HG02981 (cell line): ENCODE results near the gene LMX1A.

Source experiments
- ATAC-seq: cut with Tn5 transposase; IDR thresholded peaks from one replicate; pipeline ENCODE4 v1.9.1; 2021; ENCODE audit warnings: mild to moderate bottlenecking, moderate library complexity; ENCODE audit not compliant: unreplicated experiment

The LMX1A gene

DNA sequence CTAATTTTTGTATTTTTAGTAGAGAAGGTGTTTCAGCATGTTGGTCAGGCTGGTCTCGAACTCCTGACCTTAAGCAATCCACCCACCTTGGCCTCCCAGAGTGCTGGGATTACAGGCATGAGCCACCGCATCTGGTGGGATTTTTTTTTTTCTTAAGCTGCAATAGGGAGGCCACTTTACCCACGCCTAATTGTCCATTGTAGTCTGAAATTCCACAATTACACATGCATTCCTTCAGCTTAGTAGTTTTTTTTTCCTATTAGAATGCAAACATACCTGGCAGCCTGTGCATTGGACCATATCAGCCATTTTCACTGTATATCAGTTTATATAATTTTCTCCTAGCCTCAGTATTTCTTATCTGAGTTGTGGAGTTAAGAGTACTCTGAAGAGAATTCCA, 186.8 kb downstream of the LMX1A start:
- no peak for ATAC-seq

DNA sequence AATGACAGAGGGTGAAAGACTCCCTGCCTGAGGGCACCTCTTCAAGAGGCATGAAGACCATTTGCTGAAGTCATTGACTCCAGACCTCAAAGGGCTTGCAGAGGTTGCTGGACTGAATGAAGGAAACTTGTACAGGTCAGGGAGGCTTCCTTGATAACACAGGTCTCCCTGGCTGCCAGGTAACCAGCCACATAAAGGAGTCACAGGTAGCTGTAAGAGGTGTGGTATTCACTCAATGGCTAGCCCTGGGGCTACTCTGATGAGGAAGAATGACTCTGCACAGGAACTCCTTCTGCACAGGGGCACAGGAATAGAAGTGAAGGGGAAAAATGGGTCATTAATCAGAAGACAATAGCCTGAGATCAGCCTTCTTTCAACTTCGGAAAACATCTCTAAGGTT, 187.5 kb downstream of the LMX1A start:
- ATAC-seq: no peak

DNA sequence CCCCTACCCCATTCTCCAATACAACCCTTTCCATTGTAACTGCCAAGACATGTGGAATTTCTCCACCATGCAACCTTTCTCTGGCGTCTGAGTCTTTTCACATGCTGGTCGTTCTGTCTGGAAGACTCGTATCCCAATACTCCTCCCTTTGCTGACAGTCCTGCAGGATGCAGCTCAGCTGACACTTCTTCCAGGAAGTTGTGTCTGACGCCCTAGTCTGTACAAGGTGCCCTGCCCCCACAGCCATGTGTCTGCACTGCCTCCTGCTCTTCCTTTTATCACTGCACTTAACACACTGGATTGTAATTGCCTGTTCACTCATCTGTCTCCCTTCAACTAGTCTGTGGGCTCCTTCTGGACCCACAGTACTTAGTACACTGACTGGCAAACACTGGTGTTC, 188.0 kb downstream of the LMX1A start:
- no peak for ATAC-seq

DNA sequence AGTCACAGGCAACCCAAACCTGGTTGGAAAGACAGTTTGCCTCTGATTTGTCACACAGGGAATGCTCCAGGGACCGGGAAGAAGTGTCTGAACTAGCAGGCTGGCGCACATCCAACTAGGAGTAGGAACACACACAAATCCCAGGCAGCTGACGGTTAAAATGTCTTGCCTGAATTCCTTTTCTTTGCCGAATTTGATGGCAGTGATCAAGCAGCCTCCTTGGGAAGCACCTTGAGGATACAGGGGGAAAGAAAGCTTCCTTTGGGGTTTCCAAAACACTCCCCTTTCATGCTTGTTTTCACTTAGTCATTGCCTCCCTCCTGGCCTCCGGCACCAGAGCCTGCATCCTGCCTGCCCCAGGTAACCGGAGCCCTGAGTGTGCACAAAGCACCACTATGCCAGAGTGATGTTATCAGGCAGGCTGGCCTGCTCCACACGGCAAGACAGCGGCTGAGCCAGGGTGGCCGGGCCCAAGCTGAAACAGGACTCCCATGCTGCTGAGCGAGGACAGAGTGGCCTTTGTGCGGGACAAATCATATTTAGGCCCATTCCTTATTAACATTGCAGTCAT, 193.8 kb downstream of the LMX1A start:
- no peak for ATAC-seq

DNA sequence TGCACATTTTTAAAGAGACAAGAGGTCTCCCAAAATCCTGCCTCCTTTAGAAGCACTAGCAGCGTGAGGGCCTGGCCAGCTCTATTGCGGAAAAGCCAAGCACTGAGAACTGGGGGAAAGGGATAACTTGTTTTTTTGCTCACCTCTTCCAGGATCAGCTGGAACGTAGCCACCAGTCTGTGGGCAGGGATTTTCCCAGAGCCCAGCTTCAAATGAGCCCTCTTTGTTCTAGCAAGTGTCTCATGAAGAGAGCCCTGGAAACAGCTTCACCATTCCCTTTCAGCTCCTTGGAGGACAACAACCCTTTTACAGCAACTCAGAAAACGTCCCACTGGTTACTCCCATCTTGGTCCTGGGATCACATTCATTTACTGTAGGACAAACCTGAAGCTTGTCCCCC, 195.4 kb downstream of the LMX1A start:
- no peak for ATAC-seq

DNA sequence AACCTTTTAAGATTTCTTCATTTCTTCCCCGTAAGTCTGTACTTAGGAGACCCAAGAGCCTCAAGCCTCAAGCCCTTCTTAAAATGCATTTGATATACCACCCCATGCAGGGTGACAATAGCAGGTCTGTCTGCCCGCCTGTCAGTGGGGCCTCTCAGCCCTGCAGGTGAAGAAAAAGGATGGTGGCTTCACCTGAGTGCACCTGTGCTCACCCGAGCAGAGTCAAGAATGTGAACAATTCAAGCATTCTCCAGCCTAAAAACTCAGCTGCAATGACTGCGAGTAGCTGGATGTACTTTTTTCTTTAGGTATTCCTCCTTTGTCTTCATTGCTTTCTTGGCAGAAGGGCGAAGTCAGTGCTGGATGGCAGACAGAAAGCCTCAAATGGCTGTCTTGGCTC, 203.3 kb downstream of the LMX1A start:
- ATAC-seq: no peak

DNA sequence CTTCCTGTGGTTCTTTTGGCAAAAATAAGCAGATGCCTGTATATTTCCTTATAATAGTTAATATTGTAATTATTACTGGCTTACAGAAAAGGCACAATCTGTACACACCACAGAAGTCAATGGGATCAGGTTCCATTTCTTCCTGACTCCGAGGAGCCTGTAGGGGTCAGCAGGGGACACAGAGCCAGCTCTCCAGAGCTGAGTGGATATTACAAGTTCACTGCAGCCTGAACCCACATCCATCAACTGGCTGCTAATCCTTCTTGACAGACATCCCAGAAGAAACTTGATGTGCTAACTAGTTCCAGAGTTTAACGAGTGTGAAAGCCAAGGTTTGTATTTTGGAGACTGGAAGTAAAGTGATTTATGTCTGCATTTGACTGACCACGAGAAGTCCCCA, 203.8 kb downstream of the LMX1A start:
- no peak for ATAC-seq

DNA sequence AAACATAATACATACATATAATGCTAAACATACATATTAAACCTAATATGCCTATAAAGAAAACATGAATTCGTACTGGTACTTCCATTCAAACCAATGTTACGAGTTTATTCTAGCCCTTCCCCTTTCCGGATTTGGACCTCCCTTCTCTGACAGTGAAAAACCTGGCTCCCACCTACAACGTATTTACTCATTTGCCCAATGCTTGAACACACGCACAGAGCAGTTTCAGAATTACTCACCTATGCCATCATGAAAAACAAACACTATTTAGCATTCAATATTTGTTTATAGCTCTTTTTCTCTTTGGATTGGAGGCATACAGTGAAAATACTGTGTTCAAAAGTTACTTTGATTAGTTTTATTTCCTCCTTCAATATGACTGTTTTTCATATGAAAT, 204.4 kb downstream of the LMX1A start:
- no peak for ATAC-seq
